Nucleus accumbens (tissue), 56 donors: Measurements from ENCODE around the gene DCXR.

Experiments
- DNase-seq, 56 donors: peaks; one replicate each; lab custom pipeline; 2025; lab: John Stamatoyannopoulos, UW

Gene DCXR

DNA sequence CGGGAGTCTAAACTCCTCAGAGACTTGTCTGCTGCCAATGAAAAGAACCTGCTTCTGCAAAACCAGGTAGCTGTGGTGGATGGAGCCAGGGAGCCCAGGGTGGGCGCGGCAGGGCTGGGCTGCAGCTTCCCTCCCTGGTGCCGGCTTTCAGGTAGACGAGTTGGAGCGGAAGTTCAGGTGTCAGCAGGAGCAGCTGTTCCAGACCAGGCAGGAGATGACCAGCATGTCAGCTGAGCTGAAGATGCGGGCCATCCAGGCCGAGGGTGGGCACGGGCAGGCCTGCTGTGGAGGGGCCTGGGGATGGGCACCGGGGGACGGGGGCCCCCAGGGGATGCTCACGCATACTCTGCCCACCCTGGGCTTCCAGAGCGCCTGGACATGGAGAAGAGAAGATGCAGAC, 9.3 kb downstream of the DCXR start:
- DNase-seq = no peak

DNA sequence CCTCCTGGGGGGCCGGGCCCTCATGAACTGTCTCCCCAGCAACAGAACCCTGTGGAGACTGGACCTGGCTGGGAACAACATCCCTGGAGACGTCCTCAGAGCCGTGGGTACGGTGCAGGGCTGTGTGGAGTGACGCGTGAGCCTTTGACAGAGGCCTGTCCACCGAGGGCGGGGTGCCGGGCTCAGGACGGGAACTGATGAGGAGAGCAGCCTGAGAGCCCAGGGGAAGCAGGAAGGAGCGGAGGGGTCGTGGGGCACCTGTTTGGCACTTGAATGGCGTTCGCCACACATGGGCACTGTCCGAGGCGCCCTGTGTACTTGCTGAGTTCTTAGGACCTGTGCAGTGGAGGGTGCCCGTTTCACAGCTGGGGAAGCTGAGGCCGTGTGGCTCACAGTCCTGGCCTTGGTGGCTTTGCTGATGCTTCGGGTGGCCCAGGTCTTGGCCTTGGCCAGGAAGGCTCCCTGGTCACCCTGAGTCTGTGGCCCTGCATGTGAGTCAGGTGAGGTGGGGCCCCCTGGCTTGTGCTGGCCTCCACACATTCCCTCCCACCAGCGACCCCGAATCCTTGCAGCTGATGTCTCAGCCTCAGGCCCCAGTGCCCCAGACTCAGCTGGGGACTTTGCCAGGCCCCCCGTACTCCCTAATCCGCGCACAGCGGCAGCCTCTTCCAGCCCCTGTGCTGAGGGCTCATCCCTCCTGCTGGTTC, 11.9 kb downstream of the DCXR start:
- DNase-seq = no peak

DNA sequence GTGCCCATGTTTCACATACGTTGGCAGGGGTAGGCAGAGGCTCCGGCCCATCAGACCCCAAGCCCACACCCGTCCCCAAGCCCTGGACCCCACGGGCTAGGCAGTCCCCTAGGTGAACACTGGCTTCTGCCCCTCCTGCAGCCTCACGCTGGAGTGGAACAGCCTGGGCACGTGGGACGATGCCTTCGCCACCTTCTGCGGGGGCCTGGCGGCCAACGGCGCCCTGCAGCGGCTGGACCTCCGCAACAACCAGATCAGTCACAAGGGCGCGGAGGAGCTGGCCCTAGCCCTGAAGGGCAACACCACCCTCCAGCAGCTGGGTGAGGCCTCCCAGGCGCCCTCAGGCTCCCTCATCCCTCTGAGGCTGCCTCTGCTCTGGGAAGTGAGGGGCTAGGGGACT, 12.6 kb downstream of the DCXR start:
- DNase-seq = no peak

DNA sequence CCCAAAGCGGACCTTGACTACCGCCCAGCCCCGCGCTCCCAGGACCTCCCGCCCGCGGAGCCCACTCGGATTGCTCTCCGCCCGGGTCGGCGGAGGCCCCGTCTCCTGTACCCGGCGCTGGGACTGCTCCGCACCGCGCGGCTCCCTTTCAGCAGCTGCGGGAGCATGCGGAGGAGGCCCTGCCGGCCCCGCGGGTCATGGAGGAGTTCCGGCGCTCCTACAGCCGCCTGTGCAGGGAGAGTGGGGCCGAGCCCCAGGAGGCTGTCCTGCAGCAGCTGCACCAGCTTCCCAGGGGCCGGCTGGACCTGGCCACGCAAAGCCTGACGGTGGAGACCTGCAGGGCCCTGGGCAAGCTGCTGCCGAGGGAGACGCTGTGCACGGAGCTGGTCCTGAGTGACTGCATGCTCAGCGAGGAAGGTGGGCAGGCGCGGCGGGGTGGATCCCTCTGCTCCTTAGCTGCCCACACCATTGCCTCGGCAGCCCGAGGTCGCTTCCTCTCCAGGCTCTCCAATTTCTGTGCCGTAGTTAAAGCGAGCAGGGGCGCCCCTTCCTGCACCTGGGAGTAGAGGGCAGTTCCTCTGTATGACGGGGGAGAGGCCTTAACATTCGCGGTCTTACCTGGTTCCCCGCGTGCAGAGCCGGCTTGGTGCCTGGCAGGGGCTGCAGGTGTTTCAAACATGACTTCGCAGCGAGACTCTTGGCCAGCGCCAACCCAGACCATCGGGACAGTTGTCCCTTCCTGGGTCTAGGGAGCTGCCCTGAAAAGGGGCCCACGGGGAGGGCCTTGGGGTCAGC, 13.9 kb downstream of the DCXR start:
- DNase-seq = peak in 1 of 56 donors; percentile 54

DNA sequence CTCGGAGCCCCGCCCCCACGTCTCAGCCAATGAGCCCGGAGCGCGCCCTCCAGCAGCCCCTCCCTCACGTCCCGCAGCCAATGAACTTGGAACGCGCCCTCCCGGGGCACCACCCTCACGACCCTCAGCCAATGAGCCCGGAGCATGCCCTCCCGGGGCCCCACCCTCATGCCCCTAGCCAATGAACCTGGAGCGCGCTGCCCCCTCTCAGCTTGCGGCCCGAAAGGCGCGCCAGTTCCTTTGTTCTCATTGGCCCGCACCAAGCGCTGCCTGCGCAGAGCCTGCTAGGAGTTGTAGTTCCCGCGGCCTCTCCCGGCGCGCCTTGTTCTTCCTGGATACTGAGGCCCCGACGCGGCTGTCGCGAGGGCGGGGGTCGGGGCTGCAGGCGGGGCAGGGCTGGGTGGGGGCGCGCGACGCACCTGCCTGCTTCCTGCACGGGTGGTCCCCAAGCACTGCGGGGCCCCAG, 14.5 kb downstream of the DCXR start, which contains the start of gene LRRC45:
TSS of gene LRRC45 (plus strand) at position 325 of the 466 bp plus-strand sequence. CDS start 339 bp downstream, outside the sequence.
- peak; percentile 95 to 100 (median 100) for DNase-seq

DNA sequence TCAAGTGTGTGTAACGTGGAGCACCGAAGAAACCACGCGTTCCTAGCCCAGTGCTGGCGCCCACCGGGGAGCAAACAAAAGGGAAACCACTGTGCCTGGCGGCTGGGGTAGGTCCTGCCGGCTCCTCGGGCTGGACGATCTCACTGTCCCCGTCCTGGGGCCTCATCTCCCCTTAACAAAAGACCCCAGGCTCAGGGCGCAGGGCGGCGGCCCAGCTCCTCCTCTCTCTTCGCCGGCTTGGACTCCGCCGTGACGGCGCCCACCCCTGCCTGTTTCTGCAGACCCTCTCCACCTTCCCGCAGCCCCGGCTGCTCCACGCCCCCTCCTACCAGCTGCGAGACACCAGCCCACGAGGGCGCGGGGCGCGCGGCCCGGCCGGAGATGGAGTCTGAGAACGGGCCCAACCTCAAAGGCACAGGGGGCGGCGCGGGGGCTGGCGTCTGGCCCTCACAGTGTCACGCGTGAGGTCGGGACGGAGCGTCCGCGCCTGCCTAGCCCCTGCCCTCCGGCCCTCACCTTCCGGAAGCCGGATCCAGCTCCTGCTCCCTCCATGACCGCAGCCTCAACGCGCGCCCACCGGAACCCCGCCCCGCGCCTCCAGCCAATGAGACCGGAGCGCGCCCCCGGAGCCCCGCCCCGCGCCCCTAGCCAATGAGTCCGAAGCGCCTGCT, 15.1 kb downstream of the DCXR start, which contains the start of gene CENPX:
TSS of gene CENPX (minus strand) at position 569 of the 671 bp plus-strand sequence. CDS start at position 552, 17 bp downstream.
- DNase-seq = no peak

DNA sequence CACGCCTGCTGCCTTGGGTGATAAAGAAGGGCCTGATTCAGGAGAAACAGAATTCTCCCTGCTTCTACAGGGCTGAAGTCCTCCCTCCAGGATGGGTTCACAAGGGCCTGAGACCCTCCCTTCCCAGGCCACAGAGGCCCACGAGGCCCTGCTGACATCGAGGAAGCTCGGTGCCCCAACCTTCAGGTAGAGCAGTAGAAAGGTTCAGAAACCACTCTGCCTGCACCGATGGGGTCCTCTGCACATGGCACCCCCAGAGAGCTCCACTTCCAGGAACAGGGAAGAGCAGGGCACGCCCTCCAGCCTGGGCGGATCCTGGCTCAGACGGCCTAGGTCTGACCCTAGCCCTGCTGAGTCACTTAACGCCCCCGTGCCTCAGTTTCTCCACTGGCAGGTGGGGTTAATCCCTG, 15.6 kb downstream of the DCXR start:
- DNase-seq = no peak

DNA sequence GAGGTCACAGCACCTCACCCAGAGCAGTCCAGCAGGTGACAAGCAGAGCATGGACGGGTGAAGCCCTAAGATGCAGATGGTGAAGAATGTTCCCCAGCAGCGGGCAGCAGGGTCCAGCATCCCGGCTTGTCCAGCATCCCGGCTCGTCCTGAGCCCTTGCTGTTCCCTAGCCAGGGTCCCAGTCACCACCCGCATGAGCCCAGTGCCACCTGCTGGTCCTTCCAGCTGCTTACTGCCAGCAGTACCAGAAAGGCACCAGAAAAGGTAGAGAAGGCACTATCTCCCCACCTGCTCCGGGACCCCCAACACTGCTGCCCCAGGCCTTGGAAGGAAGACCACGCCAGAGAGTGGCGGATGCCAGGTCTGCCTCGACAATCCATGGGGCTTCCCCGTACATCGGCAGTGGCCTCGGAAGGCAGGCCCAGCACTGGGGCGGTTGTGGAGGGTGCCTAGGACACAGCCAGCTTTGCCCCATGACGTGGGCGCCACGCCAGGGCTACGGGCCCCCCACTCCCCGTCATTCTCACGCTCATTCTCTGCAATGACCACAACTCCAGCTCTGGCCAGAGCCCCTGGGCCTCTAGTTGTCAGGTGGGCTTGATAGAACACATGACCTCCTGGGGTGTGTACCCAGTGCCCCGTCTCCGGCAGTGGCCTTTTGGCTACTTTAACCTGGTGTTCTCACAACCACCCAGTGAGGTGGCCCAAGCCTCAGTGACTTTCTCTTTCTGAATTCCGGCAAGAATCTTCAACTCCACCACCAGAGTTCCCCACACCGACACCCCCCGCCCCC, 16.2 kb downstream of the DCXR start:
- peak in 51 of 56 donors; percentile 8 to 86 (median 60) for DNase-seq

DNA sequence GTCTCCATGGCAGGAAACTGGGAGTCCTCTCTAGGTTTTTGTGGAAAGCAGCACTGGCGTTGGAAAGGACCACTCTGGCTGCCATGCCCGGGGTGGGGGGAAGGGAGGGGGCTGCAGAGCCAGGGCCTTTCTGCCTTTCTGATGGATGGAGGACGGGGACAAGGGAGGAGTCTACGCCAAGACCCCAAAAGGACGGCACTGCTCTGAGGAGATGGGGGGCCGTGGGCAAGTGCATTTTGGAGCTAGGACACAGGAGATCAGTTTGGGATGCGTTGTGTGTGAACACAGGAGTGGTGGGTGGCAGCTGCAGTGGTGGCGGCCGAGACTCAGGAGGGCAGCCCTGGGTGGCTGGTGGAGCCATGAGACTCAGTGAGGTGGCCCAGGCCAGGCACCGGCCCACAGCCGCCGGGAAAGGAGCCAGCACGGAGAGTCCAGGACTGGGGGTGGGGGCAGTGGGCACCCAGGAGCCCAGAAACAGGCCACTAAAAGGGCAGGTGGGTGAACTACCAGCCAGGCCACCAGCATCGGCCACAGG, 16.9 kb downstream of the DCXR start:
- no peak for DNase-seq

DNA sequence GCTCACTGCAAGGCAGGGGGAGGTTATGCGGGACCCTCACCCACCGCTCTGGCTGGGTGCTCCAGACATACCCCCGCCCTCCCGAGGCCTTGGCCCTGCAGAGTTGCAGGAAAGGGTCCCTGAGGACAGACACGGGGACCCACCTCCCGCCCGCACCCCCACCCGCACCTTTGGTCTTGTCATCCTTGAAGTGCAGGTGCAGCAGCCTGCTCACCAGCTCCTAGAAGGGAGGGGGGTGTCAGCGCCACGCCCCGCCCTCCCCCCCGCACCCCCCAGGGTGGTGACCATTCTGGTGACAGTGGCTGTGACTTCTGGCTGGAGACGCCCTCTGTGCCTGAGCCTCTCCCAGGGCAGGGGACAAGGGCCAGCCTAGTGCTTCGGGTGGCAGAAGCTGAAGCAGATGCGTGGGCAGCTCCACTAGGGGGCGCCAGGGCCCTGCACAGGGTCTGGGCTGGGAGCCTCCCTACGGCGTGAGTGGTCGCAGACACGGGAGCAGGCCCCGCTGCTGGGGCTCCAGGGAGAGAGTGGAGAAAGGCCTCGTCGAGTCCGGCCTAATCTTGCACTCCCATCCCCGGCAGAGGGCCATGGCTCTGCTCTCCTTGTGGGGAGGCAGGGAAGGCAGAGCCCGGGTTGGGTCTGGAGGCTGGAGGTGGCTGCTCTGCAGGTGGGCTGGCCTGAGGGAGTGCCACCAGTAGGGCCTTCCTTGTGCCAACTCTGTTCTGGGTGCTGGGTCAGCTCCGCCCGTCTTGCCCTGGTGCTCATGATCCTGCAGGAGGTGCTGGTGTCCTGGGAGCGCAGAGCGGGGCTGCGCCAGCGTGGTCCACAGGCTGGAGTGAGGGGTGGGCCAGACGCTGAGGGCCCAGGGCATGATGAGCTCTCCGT, 17.6 kb downstream of the DCXR start:
- peak in 6 of 56 donors; percentile 9 to 51 (median 26) for DNase-seq

DNA sequence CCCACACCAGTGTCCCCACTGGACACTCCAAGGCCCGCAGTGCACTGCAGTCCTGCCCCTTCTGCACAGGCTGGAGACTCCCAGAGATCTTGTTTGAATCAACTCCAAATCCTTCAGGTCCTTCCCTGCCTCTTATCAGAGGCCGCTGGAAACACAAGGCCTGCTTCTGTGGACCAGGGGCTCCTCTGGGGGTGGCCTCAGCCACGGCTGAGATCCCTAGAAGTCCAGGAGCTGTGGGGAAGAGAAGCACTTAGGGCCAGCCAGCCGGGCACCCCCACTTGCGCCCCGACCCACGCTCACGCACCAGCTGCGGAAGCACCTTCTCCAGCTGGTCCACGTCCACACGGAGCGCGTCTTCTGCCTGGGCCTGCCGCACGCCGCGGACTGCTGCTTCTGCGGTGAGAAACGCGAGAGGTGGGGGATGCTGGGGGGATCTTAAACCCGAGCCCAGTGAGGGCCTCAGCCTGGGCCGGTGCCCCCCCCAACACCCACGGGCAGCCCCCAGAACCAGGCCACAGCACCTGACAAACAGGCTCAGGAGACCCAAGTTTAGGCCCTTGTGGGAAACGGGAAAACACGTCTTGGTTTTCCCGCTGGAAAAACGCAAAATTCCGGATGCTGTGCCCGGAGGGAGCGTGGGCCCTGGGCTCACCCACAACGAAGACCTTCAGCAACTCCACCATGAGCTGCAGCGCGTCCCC, 18.4 kb downstream of the DCXR start:
- no peak for DNase-seq

DNA sequence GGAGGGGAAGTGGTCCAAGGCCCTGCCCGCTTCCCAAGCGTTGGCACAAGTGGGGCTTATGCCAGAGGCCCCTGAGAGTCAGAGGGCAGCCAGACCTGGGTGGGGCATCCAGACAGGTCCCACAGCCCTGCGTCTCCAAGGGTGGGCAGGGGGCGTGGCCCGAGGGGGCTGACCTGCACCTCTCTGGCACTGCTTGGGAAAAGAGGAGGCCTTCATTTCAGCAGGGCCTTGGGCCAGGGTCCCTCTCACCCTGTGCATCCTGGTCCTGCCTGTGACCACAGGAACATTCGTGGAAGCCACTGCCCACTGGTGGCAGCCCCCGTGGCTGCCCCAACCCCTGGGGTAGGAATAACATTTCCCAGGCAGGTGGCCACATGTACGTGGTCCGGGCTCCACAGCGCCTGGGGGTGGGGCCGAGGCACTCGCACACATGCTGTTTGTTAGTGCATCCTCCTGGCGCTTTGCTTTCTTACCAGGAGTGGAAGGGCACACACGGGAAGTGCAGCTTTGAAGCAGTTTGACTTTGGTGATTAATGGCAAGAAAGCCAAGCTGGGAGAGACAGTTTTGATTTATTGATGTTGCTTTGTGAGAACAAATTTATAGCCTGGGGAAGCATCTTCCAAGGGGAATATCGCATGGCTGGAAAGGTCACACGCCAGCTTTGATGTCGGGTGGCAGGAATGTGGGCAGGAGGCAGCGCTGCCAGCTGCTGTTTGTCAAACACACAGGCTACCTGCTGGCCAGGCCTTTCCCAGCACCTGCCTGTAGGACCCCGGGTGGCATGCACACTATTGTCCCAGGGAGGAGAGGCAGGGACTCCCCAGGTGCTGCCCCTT, 19.1 kb downstream of the DCXR start:
- DNase-seq = no peak

DNA sequence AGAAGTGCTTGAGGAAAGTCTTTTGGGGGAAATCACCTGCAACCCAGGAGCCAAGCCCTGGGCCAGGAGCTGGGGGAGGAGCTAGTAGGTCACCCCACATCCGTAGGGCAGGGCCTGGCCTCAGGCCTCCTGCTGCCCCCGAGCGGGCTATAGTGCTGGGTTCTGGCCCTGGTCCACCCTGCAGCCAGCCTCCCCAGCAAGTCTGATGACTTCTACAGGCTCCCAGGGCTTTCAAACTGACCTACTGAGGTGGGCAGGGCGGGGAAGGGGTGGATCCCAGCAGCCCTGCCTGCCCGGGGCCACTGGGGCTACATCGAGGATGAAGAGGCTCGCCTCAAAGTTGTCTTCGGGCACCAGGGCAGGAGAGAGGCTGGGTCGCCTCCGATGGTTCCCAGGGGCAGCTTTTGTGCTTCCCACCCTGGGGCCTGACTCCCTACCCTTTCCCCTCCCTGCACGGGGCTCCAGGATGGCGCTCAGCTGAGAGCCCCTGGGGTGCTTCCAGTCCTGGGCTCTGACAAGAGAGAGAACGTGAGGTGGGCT, 19.8 kb downstream of the DCXR start:
- no peak for DNase-seq

DNA sequence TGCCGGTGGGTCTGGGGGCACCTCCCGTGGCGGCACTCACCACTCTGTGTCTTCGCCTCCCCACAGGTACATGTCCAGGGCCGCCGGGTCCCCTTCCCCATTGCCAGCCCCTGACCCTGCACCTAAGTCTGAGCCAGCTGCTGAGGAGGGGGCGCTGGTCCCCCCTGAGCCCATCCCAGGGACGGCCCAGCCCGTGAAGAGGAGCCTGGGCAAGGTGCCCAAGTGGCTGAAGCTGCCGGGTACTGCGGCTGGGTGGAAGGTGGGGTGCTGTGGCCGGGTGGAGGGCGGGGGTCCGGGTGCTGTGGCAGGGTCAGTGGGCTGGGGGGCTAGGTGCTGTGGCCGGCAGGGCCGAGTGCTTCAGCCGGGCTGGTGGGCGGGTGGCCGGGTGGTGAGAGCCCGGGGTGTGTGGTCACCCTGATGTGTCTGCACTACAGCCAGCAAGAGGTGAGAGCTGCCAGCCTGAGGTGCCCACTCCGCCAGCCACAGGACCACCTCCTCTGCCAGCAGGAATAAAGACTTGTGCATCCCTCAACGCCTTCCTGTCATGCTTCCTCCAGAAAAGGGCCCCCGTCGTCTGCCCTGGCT, 20.5 kb downstream of the DCXR start:
- no peak for DNase-seq

DNA sequence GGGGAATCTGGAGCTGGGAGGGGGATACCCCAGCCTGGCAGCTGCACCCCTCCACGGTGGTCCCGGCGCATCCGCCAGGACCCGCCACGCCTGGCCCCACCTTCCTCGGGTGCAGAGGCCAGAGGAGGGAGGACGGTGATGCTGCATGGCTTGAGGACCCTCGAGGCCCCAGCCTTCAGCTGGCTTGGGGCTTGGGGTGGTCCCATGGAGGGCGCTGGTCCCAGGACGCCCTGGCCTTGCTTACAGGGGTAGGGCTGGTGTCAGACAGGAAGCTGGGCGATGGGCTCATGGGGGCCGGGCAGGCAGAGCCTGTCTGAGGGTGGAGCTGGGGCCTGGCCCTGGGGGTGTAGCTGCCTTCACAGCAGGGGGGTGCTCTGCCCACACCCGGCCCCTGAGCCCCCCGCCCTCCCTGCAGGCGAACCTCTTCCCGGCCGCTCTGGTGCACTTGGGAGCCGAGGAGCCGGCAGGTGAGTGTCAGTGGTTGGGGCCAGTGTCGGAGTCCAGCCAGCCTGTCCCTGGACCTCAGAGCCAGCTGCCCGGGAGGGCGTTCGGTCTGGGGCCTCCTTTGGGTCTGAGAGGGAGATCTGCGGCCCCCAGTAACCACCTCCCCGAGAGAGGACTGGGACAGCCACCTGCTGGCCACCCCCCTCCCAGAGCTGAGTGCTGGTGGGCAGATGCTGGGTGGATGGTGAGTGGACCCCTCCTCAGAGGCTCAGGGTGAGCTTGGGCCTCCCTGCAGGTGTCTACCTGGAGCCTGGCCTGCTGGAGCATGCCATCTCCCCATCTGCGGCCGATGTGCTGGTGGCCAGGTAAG, 21.2 kb downstream of the DCXR start:
- no peak for DNase-seq
